Cardiac fibroblast (primary cell): ENCODE results near the gene PHF12.

Experiments used
- DNase-seq, 2 donors: peaks; one replicate each; pipeline versions ENCODE4 v3.0.0 to v3.0.0-alpha.2; 2010; ENCODE audit warnings: low read depth in 2 of 2
- H3K4me3 ChIP-seq, 2 donors: replicated peaks in 1 of 2; 1 replicate in 1 of 2; 2 replicates in 1 of 2; pipeline ENCODE4 v1.5.1; 2011; ENCODE audit warnings: low read depth in 2 of 2, low read length in 2 of 2, mild to moderate bottlenecking in 2 of 2, moderate library complexity in 1 of 2
- CTCF ChIP-seq: IDR thresholded peaks from one replicate; pipeline ENCODE4 v1.5.1; 2011; ENCODE audit warnings: low read depth, mild to moderate bottlenecking, low read length, inconsistent platforms

PHF12 gene

GRCh38 chr17:28949185-28950016 is 1.9 kb downstream of the PHF12 start:
- TF ChIP-seq CTCF: no peak
- H3K4me3 ChIP-seq: peak overlapping the region; percentile 85 to 95
- DNase-seq: peak; percentile 48 to 64

- TF ChIP-seq CTCF: no peak
- DNase-seq: no peak
- H3K4me3 ChIP-seq: peak overlapping the region; percentile 85 to 95
These were observed 2.5 kb downstream of the PHF12 start for GRCh38 chr17:28948873-28949184.

DNA sequence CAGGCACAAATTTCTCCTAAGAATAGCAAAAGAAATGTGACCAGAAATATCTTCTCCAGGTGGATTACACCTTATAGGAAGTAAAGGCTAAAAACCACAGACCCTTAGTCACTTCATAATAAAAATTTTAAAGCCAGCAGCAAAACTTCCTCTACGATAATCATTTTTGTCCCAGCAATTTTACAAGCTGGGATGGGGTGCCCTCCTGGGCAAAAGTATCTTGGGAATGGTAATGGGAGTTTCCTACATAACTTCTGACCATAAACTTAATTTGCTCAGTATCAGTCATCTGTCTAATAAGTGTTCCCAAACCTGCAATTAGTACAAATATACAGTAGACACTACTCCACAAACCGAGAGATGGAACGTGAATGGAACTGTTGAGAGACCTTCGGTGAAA is 3.0 kb downstream of the PHF12 start:
- H3K4me3 ChIP-seq: peak overlapping the region; percentile 85 to 95
- no peak for DNase-seq
- no peak for TF ChIP-seq CTCF

DNA sequence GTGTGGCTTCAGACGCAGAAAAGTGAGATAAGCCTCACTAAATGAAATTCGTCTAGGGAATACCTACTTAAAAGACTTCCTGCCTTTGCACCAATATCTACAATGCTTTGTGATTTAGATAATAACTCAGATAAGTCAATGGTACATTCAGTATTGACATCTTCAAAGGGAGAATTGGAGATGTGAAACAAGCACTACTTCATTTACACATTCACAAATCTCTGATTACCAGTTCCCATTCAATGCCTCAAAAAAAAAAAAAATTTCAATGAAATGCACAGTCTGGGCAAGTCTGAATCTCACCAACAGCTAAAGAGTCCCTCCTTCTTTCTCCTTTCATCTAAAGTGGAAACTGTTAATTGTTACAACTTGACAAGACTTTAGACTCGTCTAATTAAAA is 3.7 kb downstream of the PHF12 start:
- DNase-seq: no peak
- no peak for TF ChIP-seq CTCF

DNA sequence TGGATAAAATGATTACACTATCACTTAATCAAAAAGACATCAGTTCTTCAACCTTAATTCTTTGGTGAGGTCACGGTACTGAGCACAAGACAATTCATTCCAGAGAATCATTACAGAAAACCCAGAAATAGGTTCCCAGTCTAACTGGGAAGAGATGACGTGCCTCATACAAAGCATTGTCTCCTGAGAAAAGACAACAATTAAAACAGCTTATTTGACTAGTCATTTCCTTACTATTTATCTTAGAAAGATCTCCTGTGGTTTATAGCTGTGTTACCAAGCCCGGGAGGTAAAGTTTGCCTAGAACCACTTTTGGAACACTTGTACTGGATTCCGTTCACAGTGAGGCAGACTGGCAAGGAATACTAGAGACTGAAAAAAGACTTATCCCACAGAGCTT is 5.1 kb downstream of the PHF12 start:
- DNase-seq: peak; percentile 58 to 93
- no peak for TF ChIP-seq CTCF
- no peak overlapping the region for H3K4me3 ChIP-seq

More for the DNA sequence above, 3.7 kb downstream of the PHF12 start:
- no peak overlapping the region for H3K4me3 ChIP-seq

GRCh38 chr17:28944862-28945741 is 6.2 kb downstream of the PHF12 start:
- peak; percentile 33 to 63 for DNase-seq
- no peak for TF ChIP-seq CTCF
- H3K4me3 ChIP-seq: no peak overlapping the region
